GM12878 (cell line): ENCODE results near the gene TEC. TPM values are rescaled to one million over a fixed set of nuclear protein-coding genes. Genes with fewer than 3 reads are reported as not detected.

Source experiments
- ATAC-seq: fragments of 200-7000 bp; cut with Tn5 transposase; 3 replicates; pipeline ENCODE4 v1.9.1; 2020; ENCODE audit warnings: mild to moderate bottlenecking, moderate library complexity
- BruUV-seq: library from RNA; stranded (reverse); fragments of 400-500 nt; replicated peaks from 2 replicates; lab custom pipeline; 2021; lab: Mats Ljungman, UMichigan
- CTCF ChIA-PET: fragments of 300-600 bp; sonication (Branson Sonifier 250); formaldehyde crosslinking; extraction: SDS; loops from one replicate; lab custom pipeline; 2021; ENCODE audit warnings: inconsistent platforms; lab: Yijun Ruan, JAX
- POLR2A ChIA-PET: fragments of 350-600 bp; formaldehyde crosslinking; extraction: SDS; loops from one replicate; lab custom pipeline; 2021; ENCODE audit warnings: inconsistent platforms; lab: Charles Lee
- RAD21 ChIA-PET: fragments of 300-600 bp; sonication (Branson Sonifier 250); formaldehyde crosslinking; loops from one replicate; lab custom pipeline; 2023; ENCODE audit warnings: antibody characterized with exemption; ENCODE audit not compliant: unreplicated experiment; lab: Charles Lee
- SMC1A ChIA-PET: fragments of 300-600 bp; sonication (Branson Sonifier 250); formaldehyde crosslinking; loops from one replicate; lab custom pipeline; 2023; ENCODE audit not compliant: unreplicated experiment, uncharacterized antibody; lab: Charles Lee
- DNase-seq: peaks from one replicate; pipeline ENCODE4 v3.0.0-alpha.2; 2011; ENCODE audit warnings: low read depth, low spot score
- FAIRE-seq: peaks from 3 replicates; lab custom pipeline; 2011; peaks lifted over from hg19 to GRCh38; lab: Jason Lieb, UNC
- H2AFZ ChIP-seq: 2 replicates; pipeline ENCODE4 v1.6.0; 2011; ENCODE audit warnings: low read depth, low read length, control low read depth; ENCODE audit not compliant: control insufficient read depth
- H3K27ac ChIP-seq: 2 replicates; pipeline ENCODE4 v1.5.1; 2011; ENCODE audit warnings: control low read depth; ENCODE audit not compliant: control insufficient read depth, insufficient read depth
- H3K27me3 ChIP-seq, 2 experiments: replicated peaks in 1 of 2; 2 replicates each; pipeline versions ENCODE4 v1.6.0 to v1.6.1; 2011; ENCODE audit warnings: low read length in 1 of 2; ENCODE audit not compliant: control insufficient read depth in 2 of 2, insufficient read depth in 2 of 2
- H3K36me3 ChIP-seq, 2 experiments: 2 replicates each; pipeline ENCODE4 v1.5.1; 2011; ENCODE audit warnings: low read length in 1 of 2; ENCODE audit not compliant: control insufficient read depth in 2 of 2, insufficient read depth in 2 of 2
- H3K4me1 ChIP-seq: 2 replicates; pipeline ENCODE4 v1.6.1; 2011; ENCODE audit warnings: mild to moderate bottlenecking, low read length, moderate library complexity, mixed read lengths; ENCODE audit not compliant: control insufficient read depth, insufficient read depth
- H3K4me2 ChIP-seq: 2 replicates; pipeline ENCODE4 v1.6.0; 2011; ENCODE audit warnings: control low read depth; ENCODE audit not compliant: control insufficient read depth, insufficient read depth
- H3K4me3 ChIP-seq: fragments of 200-600 bp; sonication (generic); 2 replicates; pipeline ENCODE4 v1.5.1; 2016
- H3K79me2 ChIP-seq: 2 replicates; pipeline ENCODE4 v1.6.0; 2011; ENCODE audit warnings: low read length; ENCODE audit not compliant: control insufficient read depth, insufficient read depth
- H3K9ac ChIP-seq: 2 replicates; pipeline ENCODE4 v1.8.0; 2011; ENCODE audit warnings: low read length, control low read depth, mixed read lengths; ENCODE audit not compliant: control insufficient read depth, insufficient read depth
- H3K9me3 ChIP-seq: replicated peaks from 3 replicates; pipeline ENCODE4 v1.5.1; 2011; ENCODE audit warnings: mild to moderate bottlenecking, low read length; ENCODE audit not compliant: control insufficient read depth, insufficient read depth
- H4K20me1 ChIP-seq: 2 replicates; pipeline ENCODE4 v1.6.0; 2011; ENCODE audit not compliant: control insufficient read depth, insufficient read depth
- ATF7 ChIP-seq: fragments of 450-650 bp; IDR thresholded peaks from 2 replicates; pipeline ENCODE4 v1.6.1; 2016; ENCODE audit warnings: low read depth, mild to moderate bottlenecking
- BRCA1 ChIP-seq: IDR thresholded peaks from 2 replicates; pipeline ENCODE4 v1.6.1; 2011; ENCODE audit warnings: low read depth, low read length, improper control_type of control experiment
- CBX3 ChIP-seq: fragments of 200-600 bp; sonication (generic); IDR thresholded peaks from 2 replicates; pipeline ENCODE4 v1.6.1; 2016; ENCODE audit warnings: low read depth, borderline replicate concordance
- CEBPZ ChIP-seq: fragments of 150-350 bp; IDR thresholded peaks from 2 replicates; pipeline ENCODE4 v1.6.1; 2016; ENCODE audit warnings: low read depth, low read length
- FOXK2 ChIP-seq: fragments of 450-650 bp; IDR thresholded peaks from 2 replicates; pipeline ENCODE4 v1.6.1; 2017; ENCODE audit warnings: mild to moderate bottlenecking, moderate library complexity
- FOXM1 ChIP-seq: IDR thresholded peaks from 2 replicates; pipeline ENCODE4 v1.6.1; 2012; ENCODE audit warnings: low read depth, mild to moderate bottlenecking, inconsistent platforms, low read length, moderate library complexity
- GATAD2B ChIP-seq: fragments of 450-650 bp; conservative IDR thresholded peaks from 2 replicates; pipeline ENCODE4 v1.6.1; 2017; ENCODE audit warnings: low read depth, mild to moderate bottlenecking, moderate library complexity
- HDGF ChIP-seq: fragments of 450-650 bp; IDR thresholded peaks from 2 replicates; pipeline ENCODE4 v1.6.1; 2016; ENCODE audit warnings: antibody characterized with exemption
- MYB ChIP-seq: fragments of 150-350 bp; IDR thresholded peaks from 2 replicates; pipeline ENCODE4 v1.6.1; 2014; ENCODE audit warnings: mild to moderate bottlenecking, low read depth, low read length, borderline replicate concordance
- NR2C1 ChIP-seq: fragments of 450-650 bp; IDR thresholded peaks from 2 replicates; pipeline ENCODE4 v1.6.1; 2017; ENCODE audit warnings: antibody characterized with exemption, mild to moderate bottlenecking, moderate library complexity
- PAX5 ChIP-seq: IDR thresholded peaks from 2 replicates; pipeline ENCODE4 v1.6.1; 2011; ENCODE audit warnings: low read depth, low read length, borderline replicate concordance
- PKNOX1 ChIP-seq: fragments of 450-650 bp; IDR thresholded peaks from 2 replicates; pipeline ENCODE4 v1.6.1; 2016; ENCODE audit warnings: mild to moderate bottlenecking
- POLR2A ChIP-seq: IDR thresholded peaks from 2 replicates; pipeline ENCODE4 v1.6.1; 2011; ENCODE audit warnings: low read depth, mild to moderate bottlenecking, low read length
- RBBP5 ChIP-seq: fragments of 200-600 bp; sonication (generic); conservative IDR thresholded peaks from 2 replicates; pipeline ENCODE4 v1.6.1; 2016
- TCF3 ChIP-seq: IDR thresholded peaks from 2 replicates; pipeline ENCODE4 v1.6.1; 2012; ENCODE audit warnings: low read depth, mild to moderate bottlenecking, low read length, borderline replicate concordance; ENCODE audit not compliant: insufficient read depth
- ZNF217 ChIP-seq: fragments of 450-650 bp; IDR thresholded peaks from 2 replicates; pipeline ENCODE4 v1.6.1; 2017; ENCODE audit warnings: antibody characterized with exemption, mild to moderate bottlenecking
- WGBS: methylation state at CpG from one replicate; pipeline ENCODE4 v1.1.6; 2016; ENCODE audit warnings: low lambda C conversion rate; ENCODE audit not compliant: insufficient replicate concordance, insufficient coverage; ENCODE audit errors: missing lambda C conversion rate; 5-methylcytosine and 5-hydroxymethylcytosine counted together
- in situ Hi-C: fragments of 300-500 bp; cut with MboI; formaldehyde crosslinking; loops from 9 replicates; pipeline ENCODE4 v1.14.3; 2018; ENCODE audit warnings: mixed read lengths
- intact Hi-C: fragments of 100-400 bp; cut with micrococcal nuclease; formaldehyde crosslinking; loops from one replicate; pipeline ENCODE4 v1.14.2; 2022; ENCODE audit not compliant: unreplicated experiment
- polyA plus RNA-seq, 11 experiments: library from polyadenylated mRNA; depleted of rRNA in 4 of 11; unstranded in 6 of 11; stranded (reverse) in 5 of 11; fragments of >200 nt; fragmentation: Nextera tagmentation in 4 of 11; fragmentation: Illumina TruSeq in 1 of 11; extraction: Ambion mirVana in 4 of 11; extraction: Trizol in 1 of 11; gene quantifications; 1 replicate in 1 of 11; 2 replicates in 10 of 11; pipeline versions ENCODE4 v1.2.1 to v1.2.3, GENCODE V29; 2011 to 2016; ENCODE audit warnings: inconsistent platforms in 2 of 11, missing spikeins in 2 of 11, low read depth in 1 of 11
- total RNA-seq, 4 experiments: library from RNA; depleted of rRNA in 3 of 4; stranded (reverse); fragments of >200 nt in 3 of 4; fragmentation: Illumina TruSeq in 1 of 4; extraction: Trizol in 1 of 4; gene quantifications; 2 replicates each; pipeline versions ENCODE4 v1.2.1 to v1.2.3, GENCODE V29; 2013 to 2021

TEC gene
- total and polyA plus RNA-seq, 10 of the 15 experiments (the other 5 are each of a cell fraction or from before 2014, with no cell fraction given): 7.4 to 27.2 (median 17.1) TPM

- Histone ChIP-seq H3K36me3 (peaks cover 0 to 10% of the 10 kb centered on the region in 2 experiments; a peak in 2 of 4 replicates), H3K4me2 (no peak overlapping the region), H3K4me3 (no peak overlapping the region), H3K27ac (no peak overlapping the region), H3K27me3 (no peaks in the 10 kb centered on the region), H2AFZ (no peak overlapping the region), H3K9me3 (peaks cover 3% of the 10 kb centered on the region; the same call in 2 of the 3 replicates), H3K79me2 (peaks cover 93% of the 10 kb centered on the region), H3K4me1 (peaks cover 20% of the 10 kb centered on the region), H3K9ac (no peak overlapping the region), H4K20me1 (no peaks in the 10 kb centered on the region; the same call in 1 of the 2 replicates)
- ChIA-PET CTCF (interaction anchor here (0.8 to 2.0 kb wide), 2 partner anchors 16 to 21 kb away, joined by 3 to 6 read pairs; no protein-coding TSS in a partner anchor), POLR2A (interaction anchor here (1.8 kb wide), 1 partner anchor 8 kb away, joined by 5 read pairs; no protein-coding TSS in a partner anchor), SMC1A (interaction anchor here (0.5 to 5.0 kb wide), 15 partner anchors 9 to 65 kb away, joined by 3 to 36 read pairs (median 6); no protein-coding TSS in a partner anchor), RAD21 (interaction anchor here (0.5 to 2.1 kb wide), 6 partner anchors 10 to 130 kb away, joined by 3 to 9 read pairs (median 5); no protein-coding TSS in a partner anchor)
- in situ Hi-C loops: no loop called here
- TF ChIP-seq HDGF (no peak), NR2C1 (no peak), MYB (no peak), FOXK2 (no peak), ATF7 (0 out of 2 replicates have a peak, but pooled peaks have one; percentile 18), RBBP5 (no peak), POLR2A (no peak), PAX5 (no peak), PKNOX1 (no peak), CEBPZ (no peak), TCF3 (no peak), FOXM1 (no peak), GATAD2B (no peak), BRCA1 (no peak), CBX3 (no peak), ZNF217 (peak; percentile 64; the same call in 1 of the 2 replicates)
- DNase-seq: no peak
- peak; percentile 22 for ATAC-seq
- no TSS peak for BruUV-seq
- 86% methylated on average over 3 of the region's 3 CpGs for WGBS
- FAIRE-seq: no peak
- intact Hi-C loops: no loop called here
These were observed 10.7 kb downstream of the TEC start for GRCh38 chr4:48258845-48259397.
